ENCODE results near the gene ZPR1.

Gene ZPR1

DNA sequence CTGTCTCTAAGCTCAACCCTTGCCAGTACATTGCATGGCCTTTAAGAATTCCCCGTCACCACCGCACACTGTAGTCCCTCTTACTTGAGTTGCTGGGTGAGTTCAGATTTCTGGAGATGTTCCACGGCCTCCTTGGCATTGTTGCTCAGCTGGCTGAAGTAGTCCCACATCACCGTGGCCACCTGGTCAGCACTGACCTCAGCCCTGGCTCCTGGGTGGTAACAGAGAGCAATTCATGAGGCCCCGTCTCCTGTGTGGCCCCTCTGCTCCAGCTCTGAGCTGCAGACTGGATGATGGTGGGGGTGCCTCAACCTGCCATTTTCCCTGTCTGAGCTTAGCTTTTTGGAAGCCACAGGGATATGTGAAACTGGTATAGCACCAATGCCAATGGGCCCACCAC lies 34.8 kb upstream of the ZPR1 start:
- Histone ChIP-seq H3K36me3 (ENCODE audit: low read depth) (no peaks in the 10 kb centered on the region), H3K27me3 (ENCODE audit: insufficient read depth, poor library complexity, severe bottlenecking) (no peaks in the 10 kb centered on the region), H3K4me3 (ENCODE audit: severe bottlenecking) (no peak overlapping the region), H3K4me1 (ENCODE audit: insufficient read depth, poor library complexity, severe bottlenecking) (no peaks in the 10 kb centered on the region), H3K9me3 (ENCODE audit: severe bottlenecking) (no peaks in the 10 kb centered on the region), H3K27ac (ENCODE audit: poor library complexity, severe bottlenecking) (no peak overlapping the region)
- DNase-seq (ENCODE audit: low spot score): no peak
- TF ChIP-seq, protein P1, sequence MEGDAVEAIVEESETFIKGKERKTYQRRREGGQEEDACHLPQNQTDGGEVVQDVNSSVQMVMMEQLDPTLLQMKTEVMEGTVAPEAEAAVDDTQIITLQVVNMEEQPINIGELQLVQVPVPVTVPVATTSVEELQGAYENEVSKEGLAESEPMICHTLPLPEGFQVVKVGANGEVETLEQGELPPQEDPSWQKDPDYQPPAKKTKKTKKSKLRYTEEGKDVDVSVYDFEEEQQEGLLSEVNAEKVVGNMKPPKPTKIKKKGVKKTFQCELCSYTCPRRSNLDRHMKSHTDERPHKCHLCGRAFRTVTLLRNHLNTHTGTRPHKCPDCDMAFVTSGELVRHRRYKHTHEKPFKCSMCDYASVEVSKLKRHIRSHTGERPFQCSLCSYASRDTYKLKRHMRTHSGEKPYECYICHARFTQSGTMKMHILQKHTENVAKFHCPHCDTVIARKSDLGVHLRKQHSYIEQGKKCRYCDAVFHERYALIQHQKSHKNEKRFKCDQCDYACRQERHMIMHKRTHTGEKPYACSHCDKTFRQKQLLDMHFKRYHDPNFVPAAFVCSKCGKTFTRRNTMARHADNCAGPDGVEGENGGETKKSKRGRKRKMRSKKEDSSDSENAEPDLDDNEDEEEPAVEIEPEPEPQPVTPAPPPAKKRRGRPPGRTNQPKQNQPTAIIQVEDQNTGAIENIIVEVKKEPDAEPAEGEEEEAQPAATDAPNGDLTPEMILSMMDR (IDR thresholded peaks at IDR 0.05; ENCODE audit: poor library complexity, severe bottlenecking): no peak
- ATAC-seq (ENCODE audit: low read depth): no peak

DNA sequence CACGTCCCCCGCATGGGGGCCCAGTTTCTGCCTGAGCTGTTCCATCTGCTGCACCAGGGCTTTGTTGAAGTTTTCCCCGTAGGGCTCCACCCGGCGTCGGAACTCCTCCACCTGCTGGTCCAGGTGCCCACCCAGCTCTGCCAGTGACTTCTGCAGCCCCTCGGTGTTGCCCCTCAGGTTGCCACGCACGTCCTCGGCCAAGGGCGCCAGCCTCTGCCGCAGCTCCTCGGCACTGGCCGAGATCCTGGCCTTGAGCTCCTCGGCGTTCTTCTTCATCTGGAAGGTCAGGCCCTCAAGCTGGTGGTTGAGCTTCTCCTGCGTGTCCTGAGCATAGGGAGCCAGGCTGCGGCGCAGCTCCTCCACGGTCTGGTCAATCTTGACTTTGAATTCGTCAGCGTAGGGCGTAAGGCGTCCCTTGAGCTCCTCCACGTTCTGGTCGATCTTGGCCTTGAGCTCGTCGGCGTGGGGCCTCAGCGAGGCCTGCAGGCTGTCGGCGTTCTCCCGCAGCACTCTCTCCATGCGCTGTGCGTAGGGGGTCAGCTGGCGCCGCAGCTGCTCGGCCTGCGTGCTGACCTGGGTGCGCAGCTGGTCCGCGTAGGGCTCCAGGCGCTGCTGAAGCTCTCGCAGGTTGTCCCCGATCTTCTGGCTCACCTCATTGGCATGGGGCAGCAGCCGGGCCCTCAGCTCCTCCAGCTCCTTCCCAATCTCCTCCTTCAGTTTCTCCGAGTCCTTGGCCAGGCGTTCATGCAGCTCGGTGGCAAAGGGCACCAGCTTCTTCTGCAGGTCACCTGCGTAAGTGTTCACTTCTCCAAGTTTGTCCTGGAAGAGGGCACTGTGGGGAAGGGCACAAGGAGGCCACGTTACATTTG lies 33.5 kb upstream of the ZPR1 start:
- no peak overlapping the region for H3K4me3 ChIP-seq (ENCODE audit: severe bottlenecking)

DNA sequence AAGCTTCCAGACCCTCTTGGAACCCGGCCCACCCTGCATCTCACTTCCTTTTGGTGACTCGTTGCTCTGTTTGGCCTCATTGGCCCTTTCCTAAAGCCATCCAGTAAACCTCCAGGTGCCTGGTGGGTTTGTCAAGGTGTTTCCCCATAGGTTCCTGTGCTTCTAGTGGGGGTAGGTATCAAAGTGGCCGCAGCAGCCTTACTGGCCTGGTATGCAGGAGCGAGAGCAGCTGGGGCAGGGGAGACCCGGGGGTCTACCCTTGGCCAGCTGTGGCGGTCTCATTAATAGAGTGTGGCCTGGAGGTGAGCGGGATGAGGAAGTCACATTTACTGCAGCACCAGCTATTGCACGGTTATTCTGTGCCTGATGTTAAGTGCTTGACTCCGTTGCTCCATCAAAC lies 31.2 kb upstream of the ZPR1 start:
- DNase-seq (ENCODE audit: low spot score): no peak
- Histone ChIP-seq H3K27me3 (ENCODE audit: insufficient read depth, poor library complexity, severe bottlenecking) (no peaks in the 10 kb centered on the region), H3K4me3 (ENCODE audit: severe bottlenecking) (no peak overlapping the region), H3K27ac (ENCODE audit: poor library complexity, severe bottlenecking) (no peak overlapping the region), H3K9me3 (ENCODE audit: severe bottlenecking) (no peaks in the 10 kb centered on the region), H3K4me1 (ENCODE audit: insufficient read depth, poor library complexity, severe bottlenecking) (no peaks in the 10 kb centered on the region), H3K36me3 (ENCODE audit: low read depth) (no peaks in the 10 kb centered on the region)
- no peak for ATAC-seq (ENCODE audit: low read depth)
- TF ChIP-seq, protein P1 (IDR thresholded peaks at IDR 0.05; ENCODE audit: poor library complexity, severe bottlenecking): no peak

More for the DNA sequence above, 33.5 kb upstream of the ZPR1 start:
- no peaks in the 10 kb centered on the region for H3K27me3 ChIP-seq (ENCODE audit: insufficient read depth, poor library complexity, severe bottlenecking)
- H3K27ac ChIP-seq (ENCODE audit: poor library complexity, severe bottlenecking): no peak overlapping the region
- TF ChIP-seq, protein P1 (IDR thresholded peaks at IDR 0.05; ENCODE audit: poor library complexity, severe bottlenecking): no peak
- no peaks in the 10 kb centered on the region for H3K4me1 ChIP-seq (ENCODE audit: insufficient read depth, poor library complexity, severe bottlenecking)
- DNase-seq (ENCODE audit: low spot score) (no peak), ATAC-seq (ENCODE audit: low read depth) (no peak)
- no peaks in the 10 kb centered on the region for H3K36me3 ChIP-seq (ENCODE audit: low read depth)
- no peaks in the 10 kb centered on the region for H3K9me3 ChIP-seq (ENCODE audit: severe bottlenecking)

DNA sequence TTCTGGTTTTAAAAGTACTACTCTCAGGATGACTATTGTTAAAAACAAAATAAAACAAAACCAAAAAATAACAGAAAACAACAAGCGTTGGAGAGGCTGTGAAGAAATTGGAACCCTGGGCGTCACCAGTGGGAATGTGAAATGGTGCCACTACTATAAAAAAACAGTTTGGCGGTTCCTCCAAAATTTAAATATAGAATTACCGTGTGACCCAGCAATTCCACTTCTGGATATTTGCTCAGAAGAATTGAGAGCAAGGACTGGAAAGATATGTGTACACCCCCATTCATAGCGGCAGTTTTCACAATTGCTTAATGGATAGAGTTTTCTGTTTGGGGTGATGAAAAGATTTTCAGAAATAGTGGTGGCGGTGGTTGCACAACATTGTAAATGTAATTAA lies 26.7 kb upstream of the ZPR1 start:
- TF ChIP-seq, protein P1 (IDR thresholded peaks at IDR 0.05; ENCODE audit: poor library complexity, severe bottlenecking): no peak
- Histone ChIP-seq H3K36me3 (ENCODE audit: low read depth) (no peaks in the 10 kb centered on the region), H3K4me3 (ENCODE audit: severe bottlenecking) (no peak overlapping the region), H3K27me3 (ENCODE audit: insufficient read depth, poor library complexity, severe bottlenecking) (no peaks in the 10 kb centered on the region), H3K9me3 (ENCODE audit: severe bottlenecking) (peaks cover 2% of the 10 kb centered on the region), H3K4me1 (ENCODE audit: insufficient read depth, poor library complexity, severe bottlenecking) (no peaks in the 10 kb centered on the region), H3K27ac (ENCODE audit: poor library complexity, severe bottlenecking) (no peak overlapping the region)
- no peak for DNase-seq (ENCODE audit: low spot score)
- no peak for ATAC-seq (ENCODE audit: low read depth)
